H1 (cell line): ENCODE data around the gene SUGP2. TPM values are rescaled to one million over a fixed set of nuclear protein-coding genes. Genes with fewer than 3 reads are reported as not detected.
A peak's percentile ranks its signal among the peaks of the same experiment; 100 is the strongest.

Experiments
- CHD2 ChIP-seq: IDR thresholded peaks from 2 replicates; pipeline ENCODE4 v1.6.1; 2012; ENCODE audit warnings: low read length, improper control_type of control experiment
- HDAC2 ChIP-seq, 2 experiments: fragments of 300-600 bp in 1 of 2; sonication (generic) in 1 of 2; IDR thresholded peaks; 2 replicates each; pipeline ENCODE4 v1.6.1; 2011 to 2012; ENCODE audit warnings: low read depth in 2 of 2, low read length in 2 of 2, mild to moderate bottlenecking in 2 of 2, moderate library complexity in 2 of 2, borderline replicate concordance in 1 of 2, inconsistent platforms in 1 of 2
- SP2 ChIP-seq: IDR thresholded peaks from 2 replicates; pipeline ENCODE4 v1.6.1; 2012; ENCODE audit warnings: mild to moderate bottlenecking, low read length, inconsistent platforms
- polyA plus RNA-seq, 7 experiments: library from polyadenylated mRNA; depleted of rRNA in 3 of 7; stranded (reverse) in 5 of 7; unstranded in 2 of 7; fragments of >200 nt in 5 of 7; fragments of 200-250 nt in 2 of 7; gene quantifications; 1 replicate in 5 of 7; 2 replicates in 1 of 7; 4 replicates in 1 of 7; pipeline versions ENCODE4 v1.2.1 to v1.2.3, GENCODE V29; 2011 to 2013; ENCODE audit warnings: missing spikeins in 2 of 7, mixed read lengths in 2 of 7
- total RNA-seq: library from RNA; stranded (reverse); fragmentation: NEBNext Ultra II Directional; extraction: Animal tissue kit (Norgen Biotek cat#: 25700); gene quantifications from 2 replicates; pipeline ENCODE4 v1.2.1, GENCODE V29; 2021

Gene SUGP2
- total and polyA plus RNA-seq, 2 of the 8 experiments (the other 6 are each of a cell fraction or from before 2014, with no cell fraction given): 57.7 to 114 TPM

DNA sequence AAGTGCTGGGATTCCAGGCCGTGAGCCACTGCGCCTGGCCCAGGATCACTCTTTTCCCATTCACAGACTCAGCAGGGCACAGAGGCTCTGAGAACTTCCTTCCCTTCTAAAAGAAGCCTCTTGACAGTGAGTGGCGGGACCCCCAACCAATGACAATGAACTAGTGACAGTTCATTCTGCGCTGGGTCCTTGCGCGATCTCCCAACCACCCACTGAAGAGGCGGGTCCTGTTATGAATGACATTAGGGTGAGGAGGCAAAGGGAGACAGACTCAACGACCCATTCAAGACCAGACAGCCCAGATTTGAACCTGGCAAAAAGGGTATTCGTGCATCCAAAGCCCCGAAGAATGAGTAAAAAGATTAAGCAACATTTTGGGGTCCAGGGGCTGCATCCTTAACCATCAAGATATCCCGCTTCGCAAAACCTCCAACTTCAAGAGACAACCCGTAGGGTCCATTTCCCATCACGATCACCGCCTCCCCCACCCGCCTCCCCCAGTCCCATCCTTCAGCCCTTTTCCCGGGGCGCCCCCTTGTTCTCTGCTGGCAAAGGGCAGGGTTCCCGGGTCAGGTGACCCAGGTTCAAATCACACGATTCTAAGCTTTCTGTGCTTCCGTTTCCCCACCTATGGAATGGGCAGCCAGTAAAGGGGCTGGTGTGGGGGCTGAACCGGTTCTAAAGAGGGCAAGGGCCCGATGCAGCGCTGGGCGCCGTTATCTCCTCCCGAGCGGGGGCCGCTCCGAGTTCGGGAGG is 719 bp downstream of the SUGP2 start (continued):
- TF ChIP-seq HDAC2 (IDR thresholded peaks at IDR 0.05; ENCODE audit: borderline replicate concordance in 1 of 2, low read depth in 2 of 2, low read length in 2 of 2): peak in 1 of 2 experiments; percentile 68; a peak in 1 of 4 replicates
- TF ChIP-seq CHD2: peak; percentile 84
- TF ChIP-seq SP2: peak; percentile 43
- TF ChIP-seq, all 59 proteins: peak for 10
